A673 (cell line): ENCODE data around the gene GNG12.

Experiments used
- EZH2 ChIP-seq: fragments of 200-600 bp; sonication (generic); IDR thresholded peaks from 2 replicates; pipeline ENCODE4 v1.6.1; 2017; ENCODE audit warnings: borderline replicate concordance, low read depth, mild to moderate bottlenecking, mixed read lengths, antibody characterized with exemption, low read length; ENCODE audit not compliant: poor library complexity, severe bottlenecking
- TF ChIP-seq, protein P1 (sequence below): fragments of 300-800, 200-600 bp; sonication (generic); conservative IDR thresholded peaks from 2 replicates; pipeline ENCODE4 v1.5.1; 2017; ENCODE audit warnings: low read depth, mild to moderate bottlenecking, antibody characterized with exemption, low read length, moderate library complexity, mixed read lengths

- TF ChIP-seq, protein P1, sequence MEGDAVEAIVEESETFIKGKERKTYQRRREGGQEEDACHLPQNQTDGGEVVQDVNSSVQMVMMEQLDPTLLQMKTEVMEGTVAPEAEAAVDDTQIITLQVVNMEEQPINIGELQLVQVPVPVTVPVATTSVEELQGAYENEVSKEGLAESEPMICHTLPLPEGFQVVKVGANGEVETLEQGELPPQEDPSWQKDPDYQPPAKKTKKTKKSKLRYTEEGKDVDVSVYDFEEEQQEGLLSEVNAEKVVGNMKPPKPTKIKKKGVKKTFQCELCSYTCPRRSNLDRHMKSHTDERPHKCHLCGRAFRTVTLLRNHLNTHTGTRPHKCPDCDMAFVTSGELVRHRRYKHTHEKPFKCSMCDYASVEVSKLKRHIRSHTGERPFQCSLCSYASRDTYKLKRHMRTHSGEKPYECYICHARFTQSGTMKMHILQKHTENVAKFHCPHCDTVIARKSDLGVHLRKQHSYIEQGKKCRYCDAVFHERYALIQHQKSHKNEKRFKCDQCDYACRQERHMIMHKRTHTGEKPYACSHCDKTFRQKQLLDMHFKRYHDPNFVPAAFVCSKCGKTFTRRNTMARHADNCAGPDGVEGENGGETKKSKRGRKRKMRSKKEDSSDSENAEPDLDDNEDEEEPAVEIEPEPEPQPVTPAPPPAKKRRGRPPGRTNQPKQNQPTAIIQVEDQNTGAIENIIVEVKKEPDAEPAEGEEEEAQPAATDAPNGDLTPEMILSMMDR: no peak
- TF ChIP-seq EZH2: no peak
Measured at GRCh38 chr1:67734323-67734690, 99.0 kb downstream of the GNG12 start.
